A673 (cell line): Measurements from ENCODE around the gene LRRC2. TPM values are rescaled to one million over a fixed set of nuclear protein-coding genes. Genes with fewer than 3 reads are reported as not detected.

Experiments
- BruUV-seq: library from RNA; stranded (reverse); fragments of 400-500 nt; replicated peaks from 2 replicates; lab custom pipeline; 2021; lab: Mats Ljungman, UMichigan
- CTCF ChIA-PET: fragments of 300-600 bp; sonication (Branson Sonifier 250); formaldehyde crosslinking; loops from one replicate; lab custom pipeline; 2022; ENCODE audit warnings: antibody characterized with exemption; lab: Charles Lee
- POLR2A ChIA-PET: fragments of 300-600 bp; sonication (Branson Sonifier 250); formaldehyde crosslinking; loops from one replicate; lab custom pipeline; 2022; ENCODE audit warnings: antibody characterized with exemption; ENCODE audit not compliant: low non-redundant PET; lab: Charles Lee
- DNase-seq: peaks from one replicate; pipeline ENCODE4 v3.0.0-alpha.2; 2015; ENCODE audit warnings: low spot score
- H3K27ac ChIP-seq: fragments of 200-600 bp; sonication (generic); 2 replicates; pipeline ENCODE4 v1.5.1; 2016; ENCODE audit warnings: mixed run types, low read depth, mild to moderate bottlenecking, mixed read lengths, antibody characterized with exemption, low read length; ENCODE audit not compliant: poor library complexity, severe bottlenecking
- H3K27me3 ChIP-seq: fragments of 200-600 bp; sonication (generic); replicated peaks from 2 replicates; pipeline ENCODE4 v1.6.1; 2017; ENCODE audit warnings: mixed run types, low read depth, mild to moderate bottlenecking, mixed read lengths, antibody characterized with exemption, low read length; ENCODE audit not compliant: insufficient read depth, poor library complexity
- H3K36me3 ChIP-seq: fragments of 200-600 bp; sonication (generic); 2 replicates; pipeline ENCODE4 v1.6.1; 2016; ENCODE audit warnings: mixed run types, mild to moderate bottlenecking, mixed read lengths, antibody characterized with exemption, low read length; ENCODE audit not compliant: insufficient read depth, poor library complexity, severe bottlenecking
- H3K4me1 ChIP-seq: fragments of 200-600 bp; sonication (generic); 2 replicates; pipeline ENCODE4 v1.6.1; 2017; ENCODE audit warnings: mixed run types, mild to moderate bottlenecking, mixed read lengths, antibody characterized with exemption, low read length; ENCODE audit not compliant: insufficient read depth, poor library complexity, severe bottlenecking
- H3K4me3 ChIP-seq: fragments of 200-600 bp; sonication (generic); 2 replicates; pipeline ENCODE4 v1.5.1; 2016; ENCODE audit warnings: low read depth, mixed run types, mild to moderate bottlenecking, mixed read lengths, low read length; ENCODE audit not compliant: poor library complexity, severe bottlenecking
- H3K9me3 ChIP-seq: fragments of 200-600 bp; sonication (generic); 2 replicates; pipeline ENCODE4 v1.6.1; 2016; ENCODE audit warnings: mixed run types, low read depth, mild to moderate bottlenecking, mixed read lengths, antibody characterized with exemption, low read length; ENCODE audit not compliant: poor library complexity, severe bottlenecking
- CTCF ChIP-seq: fragments of 300-800, 200-600 bp; sonication (generic); conservative IDR thresholded peaks from 2 replicates; pipeline ENCODE4 v1.5.1; 2017; ENCODE audit warnings: low read depth, mild to moderate bottlenecking, antibody characterized with exemption, low read length, moderate library complexity, mixed read lengths
- EZH2 ChIP-seq: fragments of 200-600 bp; sonication (generic); IDR thresholded peaks from 2 replicates; pipeline ENCODE4 v1.6.1; 2017; ENCODE audit warnings: borderline replicate concordance, low read depth, mild to moderate bottlenecking, mixed read lengths, antibody characterized with exemption, low read length; ENCODE audit not compliant: poor library complexity, severe bottlenecking
- intact Hi-C: fragments of 100-400 bp; cut with micrococcal nuclease; formaldehyde crosslinking; loops from one replicate; pipeline ENCODE4 v1.10.0; 2022; ENCODE audit not compliant: unreplicated experiment
- total RNA-seq: library from RNA; stranded (reverse); gene quantifications from 2 replicates; pipeline ENCODE4 v1.2.3, GENCODE V29; 2021

The LRRC2 gene
- total RNA-seq, 1 experiment from 2014 or later: 0.28 TPM

GRCh38 chr3:46492890-46493547 lies 73.1 kb downstream of the LRRC2 start:
- no peak overlapping the region for H3K4me3 ChIP-seq
- POLR2A ChIA-PET: no interaction called here
- H3K27me3 ChIP-seq: no peaks in the 10 kb centered on the region
- CTCF ChIA-PET: no interaction called here
- no peak for TF ChIP-seq CTCF
- no peak for TF ChIP-seq EZH2
- no peak overlapping the region for H3K27ac ChIP-seq
- no peaks in the 10 kb centered on the region for H3K36me3 ChIP-seq
- no peaks in the 10 kb centered on the region for H3K4me1 ChIP-seq
- no peaks in the 10 kb centered on the region for H3K9me3 ChIP-seq
- no TSS peak for BruUV-seq
- intact Hi-C loops: no loop called here
- DNase-seq: no peak

DNA sequence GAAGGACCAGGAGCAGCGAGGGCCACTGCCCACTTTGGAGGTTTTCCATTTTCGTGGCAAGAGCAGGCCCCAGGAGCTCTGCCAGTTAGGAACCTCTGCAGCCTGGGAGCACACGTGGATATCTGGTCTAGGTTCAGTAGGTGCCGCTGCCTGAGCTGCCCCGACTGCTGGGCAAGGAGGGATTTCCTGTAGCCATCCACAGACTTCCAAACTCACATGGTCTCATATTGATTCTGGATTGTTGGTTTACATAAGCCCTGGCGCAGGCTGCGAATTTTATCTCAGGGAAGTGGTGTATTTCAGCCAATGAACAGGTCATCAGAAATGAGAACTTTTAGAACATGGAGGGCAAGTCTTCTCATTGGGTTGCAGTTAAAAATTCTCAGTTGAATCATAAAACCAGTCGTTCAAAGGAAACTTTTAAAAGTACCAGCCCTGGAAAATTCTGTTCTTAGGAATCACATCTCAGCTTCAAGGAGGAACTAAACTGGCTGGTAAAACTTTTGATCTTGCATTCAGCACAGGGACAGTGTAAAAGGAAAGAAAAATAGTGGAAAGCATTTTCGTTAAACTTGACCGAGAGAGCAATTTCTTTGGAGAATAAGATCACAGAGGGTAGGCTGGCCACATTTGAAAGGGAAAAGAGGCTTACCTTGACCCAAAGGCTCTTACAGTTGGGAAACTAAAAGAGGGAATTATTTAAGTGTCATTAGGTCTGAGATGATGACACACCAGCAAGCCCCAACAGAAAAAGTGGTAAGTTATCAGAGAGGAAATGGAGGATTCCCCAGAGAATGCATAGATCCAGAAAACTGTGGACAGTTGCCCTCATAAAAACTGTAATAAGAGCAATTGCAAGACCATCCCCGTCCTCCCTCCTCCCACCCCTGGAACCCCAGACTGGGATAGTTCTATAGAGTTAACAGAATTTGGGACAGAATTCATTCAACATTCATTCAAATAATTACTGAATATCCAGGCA lies 74.7 kb downstream of the LRRC2 start:
- Histone ChIP-seq H3K9me3 (no peaks in the 10 kb centered on the region), H3K4me3 (no peak overlapping the region), H3K36me3 (no peaks in the 10 kb centered on the region), H3K27me3 (no peaks in the 10 kb centered on the region), H3K4me1 (no peaks in the 10 kb centered on the region), H3K27ac (no peak overlapping the region)
- TF ChIP-seq EZH2 (no peak), CTCF (no peak)
- no TSS peak for BruUV-seq
- intact Hi-C loops: no loop called here
- ChIA-PET POLR2A (no interaction called here), CTCF (no interaction called here)
- no peak for DNase-seq

- CTCF ChIA-PET: interaction anchor here (2.3 kb wide), 1 partner anchor 68 kb away, joined by 17 read pairs; no protein-coding TSS in a partner anchor
- no TSS peak for BruUV-seq
- Histone ChIP-seq H3K9me3 (no peaks in the 10 kb centered on the region), H3K36me3 (no peaks in the 10 kb centered on the region), H3K27me3 (no peaks in the 10 kb centered on the region), H3K4me3 (no peak overlapping the region), H3K4me1 (no peaks in the 10 kb centered on the region), H3K27ac (no peak overlapping the region)
- TF ChIP-seq CTCF: no peak
- no peak for DNase-seq
- POLR2A ChIA-PET: no interaction called here
- intact Hi-C loops: no loop called here
These were observed 75.6 kb downstream of the LRRC2 start for GRCh38 chr3:46490338-46491084.
